ENCODE measurements around the gene NCAPH2. TPM values are rescaled to one million over a fixed set of nuclear protein-coding genes. Genes with fewer than 3 reads are reported as not detected.
A peak's percentile ranks its signal among the peaks of the same experiment; 100 is the strongest.

The NCAPH2 gene
- total and polyA plus RNA-seq, 2 of the 13 experiments (the other 11 are each of a cell fraction or from before 2014, with no cell fraction given), result 28.1 to 64.4 TPM

- TF ChIP-seq TBX3 (IDR thresholded peaks at IDR 0.05; ENCODE audit: borderline replicate concordance) (no peak), ZNF337 (CRISPR knock-in tag; IDR thresholded peaks at IDR 0.05; ENCODE audit: borderline replicate concordance, low read depth) (no peak), ZNF883 (CRISPR knock-in tag; IDR thresholded peaks at IDR 0.05; ENCODE audit: not compliant biosample characterization) (no peak), ZNF333 (CRISPR knock-in tag; IDR thresholded peaks at IDR 0.05; ENCODE audit: borderline replicate concordance) (peak; percentile 33; the same call in 1 of the 2 replicates), NFIB (CRISPR knock-in tag; IDR thresholded peaks at IDR 0.05; ENCODE audit: borderline replicate concordance) (no peak), ZSCAN12 (CRISPR knock-in tag; IDR thresholded peaks at IDR 0.05) (no peak), MIER3 (CRISPR knock-in tag; IDR thresholded peaks at IDR 0.05; ENCODE audit: borderline replicate concordance) (0 out of 2 replicates have a peak, but pooled peaks have one; percentile 19), CSRNP1 (CRISPR knock-in tag; IDR thresholded peaks at IDR 0.05) (no peak), NR2C2 (CRISPR knock-in tag; IDR thresholded peaks at IDR 0.05; ENCODE audit: borderline replicate concordance) (no peak; the same call in 1 of the 2 replicates), CREM (IDR thresholded peaks at IDR 0.05) (no peak), CREM (CRISPR knock-in tag; IDR thresholded peaks at IDR 0.05) (no peak), ZNF749 (CRISPR knock-in tag; IDR thresholded peaks at IDR 0.05; ENCODE audit: borderline replicate concordance) (peak; percentile 46; the same call in 1 of the 2 replicates), ZNF367 (CRISPR knock-in tag; IDR thresholded peaks at IDR 0.05; ENCODE audit: borderline replicate concordance) (no peak), ATF7-NPFF (CRISPR knock-in tag; IDR thresholded peaks at IDR 0.05; ENCODE audit: low read depth) (no peak; the same call in 1 of the 2 replicates), SRF (IDR thresholded peaks at IDR 0.05; ENCODE audit: low read depth, low read length) (no peak), KLF15 (CRISPR knock-in tag; IDR thresholded peaks at IDR 0.05; ENCODE audit: borderline replicate concordance) (0 out of 2 replicates have a peak, but pooled peaks have one; percentile 26), GTF3A (CRISPR knock-in tag; conservative IDR thresholded peaks at IDR 0.05) (peak; percentile 63; the same call in 1 of the 2 replicates)
- TF ChIP-seq, protein P1, sequence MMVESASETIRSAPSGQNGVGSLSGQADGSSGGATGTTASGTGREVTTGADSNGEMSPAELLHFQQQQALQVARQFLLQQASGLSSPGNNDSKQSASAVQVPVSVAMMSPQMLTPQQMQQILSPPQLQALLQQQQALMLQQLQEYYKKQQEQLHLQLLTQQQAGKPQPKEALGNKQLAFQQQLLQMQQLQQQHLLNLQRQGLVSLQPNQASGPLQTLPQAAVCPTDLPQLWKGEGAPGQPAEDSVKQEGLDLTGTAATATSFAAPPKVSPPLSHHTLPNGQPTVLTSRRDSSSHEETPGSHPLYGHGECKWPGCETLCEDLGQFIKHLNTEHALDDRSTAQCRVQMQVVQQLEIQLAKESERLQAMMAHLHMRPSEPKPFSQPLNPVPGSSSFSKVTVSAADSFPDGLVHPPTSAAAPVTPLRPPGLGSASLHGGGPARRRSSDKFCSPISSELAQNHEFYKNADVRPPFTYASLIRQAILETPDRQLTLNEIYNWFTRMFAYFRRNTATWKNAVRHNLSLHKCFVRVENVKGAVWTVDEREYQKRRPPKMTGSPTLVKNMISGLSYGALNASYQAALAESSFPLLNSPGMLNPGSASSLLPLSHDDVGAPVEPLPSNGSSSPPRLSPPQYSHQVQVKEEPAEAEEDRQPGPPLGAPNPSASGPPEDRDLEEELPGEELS (CRISPR knock-in tag; IDR thresholded peaks at IDR 0.05), result no peak; the same call in 1 of the 2 replicates
- TF ChIP-seq, protein P2, sequence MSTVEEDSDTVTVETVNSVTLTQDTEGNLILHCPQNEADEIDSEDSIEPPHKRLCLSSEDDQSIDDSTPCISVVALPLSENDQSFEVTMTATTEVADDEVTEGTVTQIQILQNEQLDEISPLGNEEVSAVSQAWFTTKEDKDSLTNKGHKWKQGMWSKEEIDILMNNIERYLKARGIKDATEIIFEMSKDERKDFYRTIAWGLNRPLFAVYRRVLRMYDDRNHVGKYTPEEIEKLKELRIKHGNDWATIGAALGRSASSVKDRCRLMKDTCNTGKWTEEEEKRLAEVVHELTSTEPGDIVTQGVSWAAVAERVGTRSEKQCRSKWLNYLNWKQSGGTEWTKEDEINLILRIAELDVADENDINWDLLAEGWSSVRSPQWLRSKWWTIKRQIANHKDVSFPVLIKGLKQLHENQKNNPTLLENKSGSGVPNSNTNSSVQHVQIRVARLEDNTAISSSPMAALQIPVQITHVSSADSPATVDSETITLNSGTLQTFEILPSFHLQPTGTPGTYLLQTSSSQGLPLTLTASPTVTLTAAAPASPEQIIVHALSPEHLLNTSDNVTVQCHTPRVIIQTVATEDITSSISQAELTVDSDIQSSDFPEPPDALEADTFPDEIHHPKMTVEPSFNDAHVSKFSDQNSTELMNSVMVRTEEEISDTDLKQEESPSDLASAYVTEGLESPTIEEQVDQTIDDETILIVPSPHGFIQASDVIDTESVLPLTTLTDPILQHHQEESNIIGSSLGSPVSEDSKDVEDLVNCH (CRISPR knock-in tag; IDR thresholded peaks at IDR 0.05), result no peak
- TF ChIP-seq, protein P3, sequence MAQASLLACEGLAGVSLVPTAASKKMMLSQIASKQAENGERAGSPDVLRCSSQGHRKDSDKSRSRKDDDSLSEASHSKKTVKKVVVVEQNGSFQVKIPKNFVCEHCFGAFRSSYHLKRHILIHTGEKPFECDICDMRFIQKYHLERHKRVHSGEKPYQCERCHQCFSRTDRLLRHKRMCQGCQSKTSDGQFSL (CRISPR knock-in tag; IDR thresholded peaks at IDR 0.05), result no peak
- TF ChIP-seq, protein P4, sequence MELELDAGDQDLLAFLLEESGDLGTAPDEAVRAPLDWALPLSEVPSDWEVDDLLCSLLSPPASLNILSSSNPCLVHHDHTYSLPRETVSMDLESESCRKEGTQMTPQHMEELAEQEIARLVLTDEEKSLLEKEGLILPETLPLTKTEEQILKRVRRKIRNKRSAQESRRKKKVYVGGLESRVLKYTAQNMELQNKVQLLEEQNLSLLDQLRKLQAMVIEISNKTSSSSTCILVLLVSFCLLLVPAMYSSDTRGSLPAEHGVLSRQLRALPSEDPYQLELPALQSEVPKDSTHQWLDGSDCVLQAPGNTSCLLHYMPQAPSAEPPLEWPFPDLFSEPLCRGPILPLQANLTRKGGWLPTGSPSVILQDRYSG (CRISPR knock-in tag; IDR thresholded peaks at IDR 0.05), result no peak
Observed at GRCh38 chr22:50526834-50527801, 19.1 kb downstream of the NCAPH2 start (continued).

All from HepG2 (cell line).